Liver (tissue), 9 donors: ENCODE results near the gene PDE1C. TPM values are rescaled to one million over a fixed set of nuclear protein-coding genes. Genes with fewer than 3 reads are reported as not detected.

ENCODE experiments used
- DNase-seq: peaks from one replicate; pipeline ENCODE4 v3.0.0-alpha.2; 2017; ENCODE audit warnings: low spot score
- H3K27ac ChIP-seq, 2 donors: one replicate each; pipeline ENCODE4 v1.7.0; 2013; ENCODE audit warnings: inconsistent platforms in 2 of 2, low read length in 2 of 2, control low read depth in 1 of 2, low read depth in 1 of 2, mild to moderate bottlenecking in 1 of 2
- H3K27me3 ChIP-seq, 4 donors: one replicate each; pipeline versions ENCODE4 v1.6.1 to v1.7.0; 2013; ENCODE audit warnings: low read length in 3 of 4, inconsistent platforms in 1 of 4, mild to moderate bottlenecking in 1 of 4, moderate library complexity in 1 of 4; ENCODE audit not compliant: control insufficient read depth in 4 of 4, insufficient read depth in 4 of 4
- H3K36me3 ChIP-seq, 4 donors: one replicate each; pipeline versions ENCODE4 v1.6.1 to v1.7.0; 2013; ENCODE audit warnings: low read length in 3 of 4, mild to moderate bottlenecking in 3 of 4, low read depth in 1 of 4, moderate library complexity in 1 of 4; ENCODE audit not compliant: control insufficient read depth in 4 of 4, insufficient read depth in 3 of 4
- H3K4me1 ChIP-seq, 4 donors: one replicate each; pipeline versions ENCODE4 v1.6.1 to v1.7.0; 2013; ENCODE audit warnings: low read length in 3 of 4, mild to moderate bottlenecking in 3 of 4, moderate library complexity in 1 of 4; ENCODE audit not compliant: control insufficient read depth in 4 of 4, insufficient read depth in 4 of 4
- H3K4me3 ChIP-seq, 3 donors: one replicate each; pipeline versions ENCODE4 v1.6.1 to v1.7.0; 2013; ENCODE audit warnings: low read length in 3 of 3, control low read depth in 1 of 3, low read depth in 1 of 3, mild to moderate bottlenecking in 1 of 3
- H3K9ac ChIP-seq, 2 donors: one replicate each; pipeline ENCODE4 v1.7.0; 2013; ENCODE audit warnings: low read length in 2 of 2, mild to moderate bottlenecking in 2 of 2, moderate library complexity in 2 of 2, control low read depth in 1 of 2, low read depth in 1 of 2
- H3K9me3 ChIP-seq, 4 donors: one replicate each; pipeline versions ENCODE4 v1.6.1 to v1.7.0; 2013; ENCODE audit warnings: low read length in 3 of 4; ENCODE audit not compliant: control insufficient read depth in 4 of 4
- EGR1 ChIP-seq, 2 donors: IDR thresholded peaks; 2 replicates each; pipeline ENCODE4 v1.6.1; 2016 to 2018; ENCODE audit warnings: antibody characterized with exemption in 2 of 2, low read depth in 2 of 2
- FOXA2 ChIP-seq: IDR thresholded peaks from 2 replicates; pipeline ENCODE4 v1.6.1; 2016; ENCODE audit warnings: antibody characterized with exemption
- GABPA ChIP-seq, 2 donors: IDR thresholded peaks in 1 of 2; conservative IDR thresholded peaks in 1 of 2; 2 replicates each; pipeline ENCODE4 v1.6.1; 2016; ENCODE audit warnings: antibody characterized with exemption in 2 of 2, mild to moderate bottlenecking in 1 of 2, moderate library complexity in 1 of 2
- HNF4A ChIP-seq, 2 donors: conservative IDR thresholded peaks; 2 replicates each; pipeline ENCODE4 v1.6.1; 2016; ENCODE audit warnings: antibody characterized with exemption in 2 of 2, mild to moderate bottlenecking in 2 of 2
- HNF4G ChIP-seq: IDR thresholded peaks from 2 replicates; pipeline ENCODE4 v1.6.1; 2016; ENCODE audit warnings: antibody characterized with exemption
- JUND ChIP-seq, 2 donors: IDR thresholded peaks; 2 replicates each; pipeline ENCODE4 v1.6.1; 2016; ENCODE audit warnings: antibody characterized with exemption in 2 of 2
- MAX ChIP-seq: IDR thresholded peaks from 2 replicates; pipeline ENCODE4 v1.6.1; 2016; ENCODE audit warnings: antibody characterized with exemption
- NR2F2 ChIP-seq: IDR thresholded peaks from 2 replicates; pipeline ENCODE4 v1.6.1; 2016; ENCODE audit warnings: antibody characterized with exemption
- RAD21 ChIP-seq, 2 donors: IDR thresholded peaks; 2 replicates each; pipeline ENCODE4 v1.6.1; 2016; ENCODE audit warnings: antibody characterized with exemption in 2 of 2, mild to moderate bottlenecking in 2 of 2
- RXRA ChIP-seq, 2 donors: IDR thresholded peaks; 2 replicates each; pipeline ENCODE4 v1.6.1; 2017 to 2018; ENCODE audit warnings: antibody characterized with exemption in 2 of 2, mild to moderate bottlenecking in 1 of 2
- SP1 ChIP-seq: IDR thresholded peaks from 2 replicates; pipeline ENCODE4 v1.6.1; 2018; ENCODE audit warnings: antibody characterized with exemption, mild to moderate bottlenecking
- TAF1 ChIP-seq: conservative IDR thresholded peaks from 2 replicates; pipeline ENCODE4 v1.6.1; 2016; ENCODE audit warnings: antibody characterized with exemption, mild to moderate bottlenecking
- YY1 ChIP-seq: IDR thresholded peaks from 2 replicates; pipeline ENCODE4 v1.6.1; 2016; ENCODE audit warnings: antibody characterized with exemption, mild to moderate bottlenecking
- ZBTB33 ChIP-seq: IDR thresholded peaks from 2 replicates; pipeline ENCODE4 v1.6.1; 2016; ENCODE audit warnings: antibody characterized with exemption
- WGBS: extraction: QIAGEN DNeasy Blood & Tissue Kit; methylation state at CpG from one replicate; pipeline ENCODE4 v1.1.7; 2013; 5-methylcytosine and 5-hydroxymethylcytosine counted together
- polyA plus RNA-seq, 2 donors: library from polyadenylated mRNA; stranded (reverse) in 1 of 2; unstranded in 1 of 2; fragments of 200-250 nt in 1 of 2; fragments of >200 nt in 1 of 2; fragmentation: Nextera tagmentation in 1 of 2; extraction: Ambion mirVana in 1 of 2; gene quantifications; one replicate each; pipeline versions ENCODE4 v1.2.1 to v1.2.3, GENCODE V29; 2013 to 2015
- total RNA-seq, 2 donors: library from RNA; depleted of rRNA; stranded (reverse); fragments of >200 nt; gene quantifications; one replicate each; pipeline ENCODE4 v1.2.3, GENCODE V29; 2014
- donor health status: healthy.
- donor health status: healthy.
- donor health status: healthy.
- donor health status: healthy.
- donor health status: healthy.

PDE1C gene
- total and polyA plus RNA-seq, 4 donors, result 0.05 to 0.92 (median 0.47) TPM; not detected in 1

- no peak for DNase-seq
- TF ChIP-seq SP1, result no peak
- TF ChIP-seq GABPA (IDR thresholded peaks at IDR 0.05 in 1 of 2, conservative IDR thresholded peaks at IDR 0.05 in 1 of 2), result no peak
- no peak for TF ChIP-seq YY1
- TF ChIP-seq FOXA2, result no peak
- TF ChIP-seq HNF4G, result no peak
- no peak for TF ChIP-seq RAD21 (IDR thresholded peaks at IDR 0.05)
- TF ChIP-seq NR2F2, result no peak
- TF ChIP-seq EGR1 (IDR thresholded peaks at IDR 0.05; ENCODE audit: low read depth in 2 of 2), result no peak
- TF ChIP-seq RXRA (IDR thresholded peaks at IDR 0.05), result no peak
- TF ChIP-seq JUND (IDR thresholded peaks at IDR 0.05), result no peak
- no peak for TF ChIP-seq HNF4A (conservative IDR thresholded peaks at IDR 0.05)
- 77% methylated on average over 2 of the region's 2 CpGs for WGBS
- H3K4me1 ChIP-seq, result no peaks in the 10 kb centered on the region
- no peaks in the 10 kb centered on the region for H3K36me3 ChIP-seq
- no peak overlapping the region for H3K27ac ChIP-seq
- no peak overlapping the region for H3K4me3 ChIP-seq
- no peaks in the 10 kb centered on the region for H3K9me3 ChIP-seq
- H3K27me3 ChIP-seq, result peaks cover 0 to 2% (median 0%) of the 10 kb centered on the region in 4 donors
- no peak overlapping the region for H3K9ac ChIP-seq
Measured at GRCh38 chr7:31922848-31923247, 147.4 kb downstream of the PDE1C start.

- H3K27ac ChIP-seq, result no peak overlapping the region
- no peaks in the 10 kb centered on the region for H3K9me3 ChIP-seq
- DNase-seq, result no peak
- H3K27me3 ChIP-seq, result peaks cover 0 to 2% (median 0%) of the 10 kb centered on the region in 4 donors
- TF ChIP-seq MAX, result no peak
- no peak for TF ChIP-seq JUND (IDR thresholded peaks at IDR 0.05)
- H3K36me3 ChIP-seq, result no peaks in the 10 kb centered on the region
- no peak overlapping the region for H3K9ac ChIP-seq
- no peaks in the 10 kb centered on the region for H3K4me1 ChIP-seq
- no peak overlapping the region for H3K4me3 ChIP-seq
- WGBS, result 90% methylated on average over 3 of the region's 3 CpGs
Measured at GRCh38 chr7:31921047-31921446, 149.2 kb downstream of the PDE1C start.

- Histone ChIP-seq H3K9me3 (no peaks in the 10 kb centered on the region), H3K27ac (no peak overlapping the region), H3K4me1 (no peaks in the 10 kb centered on the region), H3K4me3 (no peak overlapping the region), H3K9ac (no peak overlapping the region), H3K36me3 (no peaks in the 10 kb centered on the region), H3K27me3 (peaks cover 0 to 2% (median 0%) of the 10 kb centered on the region in 4 donors)
- WGBS, result 70% methylated on average over 3 of the region's 3 CpGs
- DNase-seq, result no peak
- no peak for TF ChIP-seq FOXA2
- no peak for TF ChIP-seq SP1
- TF ChIP-seq MAX, result no peak
- no peak for TF ChIP-seq JUND (IDR thresholded peaks at IDR 0.05)
- no peak for TF ChIP-seq ZBTB33
- no peak for TF ChIP-seq HNF4G
- no peak for TF ChIP-seq GABPA (IDR thresholded peaks at IDR 0.05 in 1 of 2, conservative IDR thresholded peaks at IDR 0.05 in 1 of 2)
- TF ChIP-seq RXRA (IDR thresholded peaks at IDR 0.05), result no peak
- TF ChIP-seq TAF1, result no peak
- TF ChIP-seq NR2F2, result no peak
Measured at GRCh38 chr7:31919678-31920369, 150.4 kb downstream of the PDE1C start.
